Activated CD4-positive, CD25-positive, alpha-beta regulatory T cell treated with anti-CD3 and anti-CD28 coated beads, Interleukin-2, amount 50 U/mL, for 24 hours (primary cell): Measurements from ENCODE around the gene RXRA.
"Not testable (repeated sequence)": the region's sequence is repeated elsewhere in the genome, so short reads cannot be mapped to it uniquely, and the experiment has no call there.

Experiments
- ATAC-seq, 2 donors: fragments of 150-1000 bp; cut with Tn5 transposase; one replicate each; pipeline ENCODE4 v1.10.0; 2021; ENCODE audit warnings: mild to moderate bottlenecking in 1 of 2, moderate library complexity in 1 of 2

The RXRA gene

DNA sequence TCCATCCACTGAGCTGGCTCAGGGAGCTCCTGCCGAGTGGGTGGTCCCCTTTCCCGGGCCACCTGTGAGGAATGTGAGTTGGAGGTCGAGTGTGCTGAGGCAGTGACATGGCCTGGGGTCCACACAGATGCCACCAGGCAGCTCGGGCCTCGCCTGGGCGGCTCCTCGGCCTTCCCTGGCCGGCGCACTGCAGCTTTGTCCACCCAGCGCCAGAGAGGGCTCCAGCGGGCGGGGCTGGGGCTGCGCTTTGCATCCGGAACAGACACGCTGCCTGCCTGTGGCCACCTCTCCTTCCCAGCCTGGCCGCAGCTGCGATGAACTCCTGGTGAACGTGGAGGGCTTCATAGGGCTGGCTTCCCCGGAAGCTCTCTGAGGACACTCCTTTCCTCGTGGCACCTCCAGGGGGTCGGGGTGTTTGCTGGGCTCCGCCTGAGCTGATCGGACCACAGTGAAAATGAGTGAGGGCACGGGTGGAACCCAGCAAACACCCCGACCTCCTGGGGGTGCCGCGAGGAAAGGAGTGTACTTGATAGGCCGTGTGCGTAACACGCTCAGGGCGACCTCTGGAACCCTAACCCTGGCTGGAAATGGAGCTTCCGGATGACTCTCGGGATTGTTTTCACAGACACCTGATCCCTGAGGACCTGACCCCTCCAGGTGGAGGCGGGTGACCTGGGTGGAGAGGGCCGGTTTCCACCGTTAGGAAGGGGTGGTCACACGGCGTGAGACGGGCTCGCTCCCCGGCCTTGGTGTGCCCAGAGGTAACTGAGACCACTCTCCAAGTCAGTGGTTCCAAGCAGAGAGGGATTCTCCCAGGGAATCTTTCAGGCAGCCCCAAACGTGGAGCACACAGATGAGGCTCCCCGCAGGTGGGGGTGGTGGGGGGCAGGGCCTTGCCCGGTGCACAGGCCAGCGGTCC is 31.8 kb upstream of the RXRA start:
- no peak for ATAC-seq

DNA sequence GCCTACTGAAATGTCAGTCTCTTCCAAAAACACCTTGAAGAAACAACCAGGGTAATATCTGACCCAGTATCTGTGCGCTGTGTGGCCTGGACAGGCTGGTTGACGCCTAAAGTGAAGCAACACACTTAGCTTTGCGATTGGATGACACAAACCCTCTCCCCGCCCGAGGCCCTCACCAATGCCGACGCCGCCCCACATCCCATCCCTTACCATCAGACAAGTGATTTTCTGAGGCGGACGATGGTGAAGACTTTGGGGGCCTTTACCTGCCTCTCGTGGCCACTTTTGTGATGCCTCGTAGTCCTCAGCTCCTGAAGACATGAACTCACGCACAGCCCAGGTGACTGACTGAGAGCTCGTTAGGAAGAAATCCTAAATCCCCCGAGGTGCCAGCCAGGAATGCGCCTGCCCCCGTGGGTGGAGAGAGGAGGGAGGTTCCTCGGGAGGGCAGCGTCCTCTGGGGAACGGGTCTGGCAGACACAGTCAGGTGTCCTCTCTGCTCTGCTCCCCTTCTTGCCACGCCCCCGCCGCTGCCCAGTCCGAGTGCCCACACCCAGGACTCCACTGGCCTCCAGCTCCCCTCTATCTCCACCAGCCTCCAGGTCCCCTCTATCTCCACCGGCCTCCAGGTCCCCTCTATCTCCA is 31.0 kb upstream of the RXRA start:
- ATAC-seq = no peak

DNA sequence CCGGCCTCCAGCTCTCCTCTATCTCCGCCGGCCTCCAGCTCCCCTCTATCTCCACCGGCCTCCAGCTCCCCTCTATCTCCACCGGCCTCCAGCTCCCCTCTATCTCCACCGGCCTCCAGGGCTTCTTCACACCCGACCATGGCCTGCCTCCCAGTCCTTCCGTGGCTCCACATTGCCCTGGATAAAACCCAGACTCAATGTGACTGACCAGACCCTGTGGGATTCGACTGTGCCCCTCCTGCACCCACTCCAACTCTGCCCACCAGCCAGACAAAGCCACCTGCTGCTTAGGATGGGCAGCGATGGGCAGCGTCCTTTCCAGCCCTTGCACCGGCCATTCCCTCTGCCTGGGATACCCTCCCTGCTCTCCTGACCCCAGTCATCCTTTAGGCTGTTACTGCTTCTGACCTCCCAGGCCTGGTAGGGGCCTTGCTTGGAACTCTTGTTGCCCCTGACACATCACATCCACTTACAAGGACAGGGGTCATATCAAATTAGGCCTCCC is 30.5 kb upstream of the RXRA start:
- ATAC-seq = no peak

DNA sequence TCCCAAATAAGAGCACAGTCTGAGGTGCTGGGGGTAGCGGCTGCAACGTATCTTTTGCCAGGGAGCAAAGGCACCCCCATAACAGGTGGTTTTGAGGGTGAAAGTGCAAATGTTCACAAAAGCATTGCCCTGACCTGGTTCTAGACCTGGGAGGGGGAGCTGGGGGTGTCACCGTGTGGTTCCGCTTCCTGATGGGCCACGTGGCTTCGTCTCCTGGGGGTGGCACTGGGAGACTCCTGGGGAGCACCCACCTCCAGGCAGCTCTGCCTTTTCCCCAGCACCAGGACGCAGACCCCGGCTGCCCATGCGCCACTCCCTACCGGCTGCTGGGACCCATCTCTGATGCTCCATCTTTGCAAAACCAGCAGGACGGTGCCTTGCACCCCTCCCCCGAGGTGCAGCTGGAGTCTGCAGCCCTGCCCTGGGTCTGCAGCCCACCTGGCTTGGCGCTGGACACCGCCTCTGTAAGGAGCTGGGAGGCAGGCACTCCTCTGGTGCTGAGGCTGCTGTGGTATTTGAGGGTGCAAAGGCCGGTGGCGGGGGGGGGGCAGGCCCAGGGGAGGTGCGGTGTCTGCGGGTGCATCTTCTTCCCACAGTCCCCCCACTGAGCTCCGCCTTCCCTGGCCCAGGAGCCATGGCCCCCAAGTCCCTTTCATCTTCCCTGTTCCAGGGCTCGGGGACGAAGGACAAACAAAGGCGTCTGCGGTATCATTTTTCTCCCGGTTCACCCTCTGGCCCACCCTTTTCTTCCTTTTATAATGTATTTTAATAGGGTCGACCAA is 29.8 kb upstream of the RXRA start:
- no peak for ATAC-seq

DNA sequence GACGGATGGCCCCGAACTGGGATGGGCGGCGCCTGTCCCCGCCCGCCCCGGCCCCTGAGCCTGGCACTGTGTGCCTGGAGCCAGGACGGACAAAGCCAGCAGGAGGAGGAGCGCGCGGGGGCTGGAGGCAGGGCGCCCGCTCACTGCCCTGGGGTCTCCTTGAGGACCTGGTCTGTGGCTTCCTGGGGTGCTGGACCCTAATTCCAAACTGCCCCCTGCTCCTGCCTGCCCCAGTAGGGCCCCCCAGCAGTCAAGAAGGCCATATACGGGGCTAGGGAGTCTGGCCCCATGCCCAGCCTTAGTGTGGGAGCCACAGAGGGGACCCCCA is 29.2 kb upstream of the RXRA start:
- no peak for ATAC-seq

DNA sequence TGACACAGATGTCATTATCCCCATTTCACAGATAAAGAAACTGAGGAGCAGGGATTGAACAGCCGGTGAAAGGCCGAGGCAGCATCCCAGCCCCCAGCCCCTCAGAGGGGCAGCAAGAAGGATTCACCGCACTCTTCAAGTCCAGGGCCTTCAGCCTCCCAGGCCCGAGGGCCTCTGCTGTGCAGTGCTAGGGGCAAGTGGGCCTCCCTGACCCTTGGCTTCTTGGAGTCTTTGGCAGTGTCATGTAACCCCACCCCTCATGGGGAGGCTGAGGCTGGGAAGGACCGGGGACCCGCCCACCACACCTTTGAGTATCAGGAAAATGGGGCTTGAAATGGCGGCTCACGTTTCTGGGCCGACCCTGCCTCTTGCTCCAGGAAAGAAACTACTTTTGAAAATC is 28.7 kb upstream of the RXRA start:
- no peak for ATAC-seq

DNA sequence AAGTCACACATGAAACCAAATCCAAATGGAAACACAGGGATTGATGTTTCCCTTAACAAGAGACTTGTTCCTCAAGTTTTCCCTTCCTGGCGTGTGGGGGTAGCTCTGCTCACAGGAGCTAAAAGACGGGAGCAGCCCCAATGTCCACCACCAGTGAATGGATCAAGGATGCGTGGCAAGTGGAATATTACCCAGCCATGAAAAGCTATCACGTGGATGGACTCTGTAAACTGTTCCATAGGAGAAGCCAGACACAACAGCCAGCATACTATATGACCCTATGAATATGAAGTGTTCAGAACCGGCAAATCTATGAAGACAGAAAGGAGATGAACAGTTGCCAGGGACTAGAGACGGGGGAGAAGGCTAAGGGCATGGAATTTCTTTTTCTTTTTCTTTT is 28.3 kb upstream of the RXRA start:
- ATAC-seq = no peak

DNA sequence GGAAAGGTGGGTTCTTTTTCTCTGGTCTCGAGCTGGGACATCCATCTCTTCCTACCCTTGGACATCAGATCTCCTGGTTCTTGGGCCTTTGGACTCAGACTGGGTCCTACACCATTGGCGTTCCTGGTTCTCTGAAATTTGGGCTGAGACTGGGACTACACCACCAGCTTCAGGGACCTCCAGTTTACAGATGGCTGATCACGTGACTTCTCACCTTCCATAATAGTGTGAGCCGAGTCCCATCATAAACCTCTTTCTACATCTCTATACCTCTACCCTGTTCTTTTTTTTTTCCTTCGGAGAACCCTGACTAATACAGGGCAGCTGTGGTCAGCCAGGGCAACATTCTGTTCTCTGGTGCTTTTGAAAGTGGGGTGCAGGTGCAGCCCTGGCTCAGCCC is 27.2 kb upstream of the RXRA start:
- ATAC-seq = no peak

DNA sequence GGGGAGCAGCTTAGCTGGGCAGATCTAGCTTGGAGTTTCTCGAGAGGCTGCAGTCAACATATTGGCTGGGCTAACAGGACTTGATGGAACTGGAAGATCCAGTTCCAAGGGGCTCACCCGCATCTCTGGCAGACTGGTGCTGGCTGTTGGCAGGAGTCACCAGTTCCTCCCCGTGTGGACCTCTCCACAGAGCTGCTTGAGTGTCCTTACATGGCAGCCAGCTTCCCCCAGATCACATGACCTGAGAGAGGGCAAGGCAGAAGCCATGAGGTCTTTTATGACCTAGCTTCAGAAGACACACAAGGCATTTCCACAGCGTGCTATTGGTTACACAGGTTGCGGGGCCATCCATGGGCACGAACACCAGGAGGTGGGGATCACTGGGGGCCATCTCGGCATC is 26.4 kb upstream of the RXRA start:
- no peak for ATAC-seq

DNA sequence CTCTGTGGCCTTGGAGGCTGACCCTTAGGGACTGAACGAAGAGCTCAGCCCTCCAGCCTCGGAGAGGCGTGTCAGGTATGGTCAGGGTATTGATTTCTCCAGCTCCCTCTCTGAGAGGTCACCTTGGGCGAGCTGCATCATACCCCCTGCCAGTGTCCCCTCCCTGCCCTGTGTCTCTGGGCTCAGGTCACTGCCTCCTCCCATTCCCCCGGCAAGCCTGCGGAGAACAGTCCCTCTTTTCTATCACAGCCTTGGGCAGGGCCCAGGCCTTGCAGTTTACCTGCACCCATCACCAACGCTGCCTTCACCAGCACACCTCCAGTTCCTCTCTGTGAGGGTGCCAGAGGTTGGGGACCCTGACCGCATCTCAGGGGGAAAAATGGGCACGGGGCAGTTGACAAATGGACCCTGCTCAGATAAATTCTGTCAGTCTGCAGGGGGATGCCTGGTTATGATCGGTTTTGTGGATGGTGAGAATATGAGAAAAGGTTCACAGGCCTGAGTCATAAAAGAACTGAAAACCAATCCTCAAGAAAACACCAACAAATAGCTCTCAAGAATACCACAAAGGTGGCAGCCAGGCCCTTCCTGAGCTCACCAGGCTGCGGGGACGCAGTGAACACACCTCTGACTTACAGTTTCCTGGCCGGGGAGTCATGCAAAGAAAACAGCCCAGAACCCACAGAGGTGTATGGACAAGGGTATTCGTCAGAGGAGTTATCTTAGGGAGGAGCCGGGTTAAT is 24.7 kb upstream of the RXRA start:
- peak; percentile 92 to 94 for ATAC-seq

DNA sequence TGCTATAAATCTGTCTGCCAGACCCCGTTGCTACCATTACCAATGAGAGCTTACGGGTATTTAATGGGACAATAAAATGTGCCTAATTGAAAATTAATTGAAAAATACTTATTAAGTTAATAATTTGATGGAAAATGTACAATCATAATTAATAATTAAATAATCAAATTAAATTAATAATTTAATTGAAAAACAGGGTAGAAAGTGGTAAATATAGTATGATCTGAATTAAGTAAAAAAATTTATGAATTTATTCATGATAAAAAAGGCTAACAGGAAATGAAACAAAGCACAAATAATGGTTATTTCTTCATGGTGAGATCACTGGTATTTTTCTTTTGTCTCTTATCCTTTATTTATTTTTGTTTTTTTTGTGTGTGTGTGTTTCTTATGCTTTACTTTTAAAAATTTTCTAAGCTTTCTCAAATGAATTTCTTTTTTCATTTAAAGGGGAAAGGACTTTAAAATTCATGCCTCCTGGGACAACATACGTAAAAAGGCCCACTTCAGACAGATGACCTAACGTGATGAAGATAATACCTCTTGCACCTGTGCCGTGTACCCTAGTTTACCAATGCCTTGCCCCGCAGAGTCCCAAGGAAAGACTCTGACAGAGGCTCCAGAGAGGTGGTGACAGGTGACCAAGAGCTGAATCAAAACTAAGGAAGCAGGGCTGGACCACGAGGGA is 24.0 kb upstream of the RXRA start:
- ATAC-seq = no peak

DNA sequence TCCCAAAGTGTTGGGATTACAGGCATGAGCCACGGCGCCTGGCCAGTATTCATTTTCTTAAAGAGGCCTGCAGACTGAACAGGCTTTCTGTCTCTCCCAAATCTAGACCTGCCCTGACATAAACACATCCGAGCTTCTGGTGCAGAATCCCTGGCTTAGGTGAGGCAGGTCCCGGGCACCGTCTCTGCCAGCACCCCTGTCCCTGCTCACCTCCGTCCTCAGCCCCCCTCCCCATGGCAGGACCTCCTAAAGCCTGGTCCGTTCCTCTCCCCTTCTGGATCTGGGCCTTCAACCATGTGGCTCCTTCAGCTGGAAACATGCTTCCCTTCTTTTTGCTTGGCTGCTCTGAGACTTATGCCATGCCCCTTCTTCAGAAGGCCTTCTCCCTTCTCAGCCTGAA is 22.7 kb upstream of the RXRA start:
- no peak for ATAC-seq

DNA sequence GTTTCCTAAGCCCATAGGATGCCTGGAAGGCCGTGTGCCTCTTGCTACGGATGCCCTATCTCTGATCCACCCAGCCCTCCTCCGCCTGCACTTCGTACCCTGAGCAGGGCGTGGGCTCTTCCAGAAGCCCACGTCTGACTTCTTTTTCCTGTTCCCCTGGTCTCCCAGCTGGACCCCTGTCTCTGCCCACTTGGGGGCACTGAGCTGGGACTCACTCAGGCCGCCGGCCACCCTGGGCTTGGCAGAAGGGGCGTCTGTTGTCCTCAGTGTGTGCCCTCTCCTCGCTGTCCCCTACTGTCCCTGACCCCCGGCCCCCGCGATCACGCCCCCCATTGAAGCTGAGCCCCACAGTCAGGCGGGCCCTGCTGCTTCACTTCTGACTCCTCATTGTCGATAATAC is 22.0 kb upstream of the RXRA start:
- ATAC-seq = no peak

DNA sequence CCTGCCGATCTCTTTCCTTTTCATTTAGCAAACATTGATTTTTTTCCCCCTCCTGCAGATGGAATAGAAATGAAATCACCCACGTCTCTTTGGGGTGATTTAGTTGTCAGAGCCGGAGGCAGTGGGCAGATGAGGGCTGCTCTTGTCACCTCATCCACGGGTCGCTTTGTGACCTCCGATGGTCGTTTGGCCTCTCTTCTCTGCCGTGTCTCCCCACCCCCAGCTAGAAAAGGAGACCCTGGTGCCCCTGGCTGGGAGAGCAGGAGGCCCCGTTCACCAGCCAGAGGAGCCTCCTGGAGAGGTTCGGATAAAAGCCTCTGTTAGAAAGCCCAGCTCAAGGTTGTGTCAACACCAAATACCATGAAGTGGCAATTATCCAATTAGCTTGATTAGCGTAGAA is 21.6 kb upstream of the RXRA start:
- no peak for ATAC-seq

DNA sequence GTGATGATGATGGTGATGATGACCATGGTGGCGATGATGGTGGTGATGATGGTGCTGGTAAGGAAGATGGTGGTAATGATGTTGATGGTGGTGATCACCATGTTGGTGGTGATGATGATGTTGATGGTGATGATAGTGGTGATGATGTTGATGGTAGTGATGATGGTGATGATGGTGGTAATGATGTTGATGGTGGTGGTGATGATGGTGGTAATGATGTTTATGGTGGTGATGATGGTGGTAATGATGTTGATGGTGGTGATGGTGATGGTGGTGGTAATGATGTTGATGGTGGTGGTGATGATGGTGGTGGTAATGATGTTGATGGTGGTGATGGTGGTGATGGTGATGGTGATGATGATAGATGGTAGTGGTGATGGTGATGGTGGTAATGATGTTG is 20.7 kb upstream of the RXRA start:
- ATAC-seq = no peak

DNA sequence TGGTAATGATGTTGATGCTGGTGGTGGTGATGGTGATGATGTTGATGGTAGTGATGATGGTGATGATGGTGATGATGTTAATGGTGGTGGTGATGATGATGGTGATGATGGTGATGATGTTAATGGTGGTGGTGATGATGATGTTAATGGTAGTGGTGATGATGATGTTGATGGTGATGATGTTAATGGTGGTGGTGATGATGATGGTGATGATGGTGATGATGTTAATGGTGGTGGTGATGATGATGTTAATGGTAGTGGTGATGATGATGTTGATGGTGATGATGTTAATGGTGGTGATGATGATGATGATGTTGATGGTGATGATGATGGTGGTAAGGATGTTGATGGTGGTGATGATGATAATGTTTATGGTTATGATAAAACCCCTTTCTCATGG is 20.2 kb upstream of the RXRA start:
- not testable (repeated sequence) for ATAC-seq

DNA sequence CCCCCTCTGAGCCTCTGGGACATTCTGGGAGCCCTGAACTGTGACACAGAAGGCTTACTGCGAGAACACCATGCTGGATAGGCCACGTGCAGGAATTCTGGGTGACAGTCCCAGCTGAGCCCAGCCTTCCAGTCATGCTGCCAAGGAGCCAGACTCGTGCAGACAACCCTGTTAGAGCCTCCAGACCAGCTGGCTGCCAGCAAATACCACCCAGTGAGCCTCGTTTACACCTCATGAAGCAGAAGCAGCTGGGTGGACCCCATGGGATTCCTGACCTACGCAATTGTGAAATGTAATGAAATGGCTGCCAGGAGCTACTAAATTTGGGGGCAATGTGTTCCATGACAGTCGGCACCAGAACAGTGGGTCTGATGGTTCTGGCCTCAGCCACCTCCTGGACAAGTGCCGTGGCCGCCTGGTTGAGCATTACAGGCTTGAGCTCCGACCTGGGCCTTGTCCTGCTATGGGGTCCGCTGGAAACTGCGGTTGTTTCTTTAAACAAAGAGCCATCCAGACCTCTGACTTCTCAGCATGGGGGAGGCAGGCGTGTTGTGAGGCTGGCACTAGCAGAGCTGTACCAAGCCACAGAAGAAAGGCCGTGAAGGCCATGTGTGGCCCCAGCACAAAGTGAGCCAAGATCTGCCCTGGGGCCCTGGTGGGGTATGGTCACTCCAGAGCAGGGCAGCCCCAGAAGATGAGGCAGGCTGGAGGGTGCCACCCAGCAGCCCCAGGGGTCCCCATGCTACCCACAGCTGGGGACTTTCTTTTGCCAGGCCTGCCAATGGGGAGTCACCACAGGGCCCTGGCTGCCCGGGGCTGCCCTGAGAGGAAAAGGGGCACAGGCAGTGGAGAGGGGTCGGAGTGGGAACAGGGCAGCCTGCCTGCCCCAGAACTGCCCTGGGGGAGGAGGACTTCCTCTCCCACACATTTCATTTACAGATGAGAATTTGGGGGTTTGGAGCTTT is 19.3 kb upstream of the RXRA start:
- ATAC-seq = no peak

DNA sequence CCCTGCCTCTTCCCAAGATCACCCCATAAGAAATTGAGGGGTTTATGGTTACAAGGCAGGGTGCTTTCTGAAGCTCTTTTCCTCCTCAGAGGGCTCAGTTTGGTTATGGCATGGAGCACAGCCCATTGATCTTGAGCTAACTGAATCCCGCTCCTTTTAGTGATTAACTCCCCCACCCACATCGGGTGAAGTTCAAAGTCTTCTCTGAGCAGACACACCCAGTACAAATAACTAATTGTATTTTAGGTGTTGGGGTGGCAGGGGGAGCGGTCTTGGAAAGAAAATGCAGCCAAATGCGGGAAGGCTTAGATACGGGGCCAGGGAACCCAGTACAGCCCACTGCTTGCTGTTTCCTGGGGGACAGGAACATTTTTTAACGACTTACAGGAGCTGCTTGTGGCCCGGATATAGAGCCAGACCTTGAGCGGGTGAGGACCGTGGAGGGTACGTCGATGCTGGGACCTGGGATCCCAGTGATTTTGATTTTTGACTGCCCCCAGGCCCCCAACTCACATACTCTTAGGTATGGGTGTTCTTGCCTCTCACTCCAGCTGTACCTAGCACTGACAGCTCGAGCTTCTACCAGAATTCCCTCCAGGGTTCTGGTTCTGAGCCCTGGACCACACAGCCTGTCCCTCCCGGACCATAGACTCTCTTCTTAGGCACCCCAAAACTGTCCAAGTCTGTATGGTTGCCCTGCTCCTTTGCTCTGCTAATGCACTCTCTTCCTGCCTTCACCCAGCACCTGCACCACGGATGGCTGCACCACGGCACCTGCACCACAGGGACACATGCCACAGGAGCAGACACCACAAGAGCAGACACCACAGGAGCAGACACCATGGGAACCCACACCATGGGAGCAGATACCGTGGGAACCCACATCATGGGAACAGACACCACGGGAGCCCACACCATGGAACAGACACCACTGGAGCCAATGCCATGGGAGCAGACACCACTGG is 18.3 kb upstream of the RXRA start:
- ATAC-seq = no peak

DNA sequence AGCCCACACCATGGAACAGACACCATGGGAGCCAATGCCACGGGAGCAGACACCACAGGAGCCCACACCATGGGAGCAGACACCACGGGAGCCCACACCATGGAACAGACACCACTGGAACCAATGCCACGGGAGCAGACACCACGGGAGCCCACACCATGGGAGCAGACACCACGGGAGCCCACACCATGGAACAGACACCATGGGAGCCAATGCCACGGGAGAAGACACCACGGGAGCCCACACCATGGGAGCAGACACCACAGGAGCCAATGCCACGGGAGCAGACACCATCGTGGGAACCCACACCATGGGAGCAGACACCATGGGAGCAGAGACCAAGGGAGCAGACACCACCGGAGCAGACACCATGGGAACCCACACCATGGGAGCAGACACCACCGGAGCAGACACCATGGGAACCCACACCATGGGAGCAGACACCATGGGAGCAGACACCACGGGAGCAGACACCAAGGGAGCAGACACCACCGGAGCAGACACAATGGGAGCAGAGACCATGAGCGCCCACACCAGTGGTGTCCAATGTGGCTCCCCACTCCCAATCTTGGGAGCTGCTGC is 17.5 kb upstream of the RXRA start:
- not testable (repeated sequence) for ATAC-seq
